HG02938 (cell line): ENCODE results near the gene C9orf43.
"Not testable (repeated sequence)": the region's sequence is repeated elsewhere in the genome, so short reads cannot be mapped to it uniquely, and the experiment has no call there.

ENCODE experiments used
- ATAC-seq: cut with Tn5 transposase; IDR thresholded peaks from one replicate; pipeline ENCODE4 v1.9.1; 2021; ENCODE audit warnings: mild to moderate bottlenecking, moderate library complexity; ENCODE audit not compliant: unreplicated experiment

The C9orf43 gene

DNA sequence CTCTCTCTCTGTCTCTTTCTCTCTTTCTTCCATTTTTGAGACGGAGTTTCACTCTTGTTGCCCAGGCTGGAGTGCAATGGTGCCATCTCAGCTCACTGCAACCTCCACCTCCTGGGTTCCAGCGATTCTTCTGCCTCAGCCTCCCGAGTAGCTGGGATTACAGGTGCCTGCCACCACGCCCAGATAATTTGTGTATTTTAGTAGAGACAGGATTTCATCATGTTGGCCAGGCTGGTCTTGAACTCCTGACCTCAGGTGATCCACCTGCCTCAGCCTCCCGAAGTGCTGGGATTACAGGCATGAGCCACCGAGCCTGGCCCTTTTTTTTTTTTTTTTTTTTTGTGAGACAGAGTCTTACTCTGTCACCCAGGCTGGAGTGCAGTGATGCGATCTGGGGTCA is 29.1 kb upstream of the C9orf43 start:
- ATAC-seq, result not testable (repeated sequence)

DNA sequence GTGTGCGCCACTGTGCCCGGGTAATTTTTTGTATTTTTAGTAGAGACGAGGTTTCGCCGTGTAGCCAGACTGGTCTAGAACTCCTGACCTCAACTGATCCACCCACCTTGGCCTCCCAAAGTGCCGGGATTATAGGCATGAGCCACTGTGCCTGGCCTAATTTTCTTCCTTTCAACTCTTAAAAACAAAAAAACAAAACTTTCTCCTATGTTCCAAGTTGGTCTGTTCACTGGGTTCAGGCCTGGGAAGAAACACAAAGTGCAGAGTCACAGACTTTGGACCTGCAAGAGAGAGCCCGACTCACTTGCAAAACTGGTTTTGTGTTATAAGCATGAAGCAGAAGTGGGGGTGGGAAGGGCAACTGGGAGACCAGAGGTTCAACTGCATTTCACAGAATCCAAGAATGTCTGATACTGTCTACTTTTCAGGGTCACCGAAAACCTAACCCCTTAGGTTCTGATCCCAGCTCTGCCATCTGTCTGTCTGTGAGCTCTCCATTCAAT is 28.6 kb upstream of the C9orf43 start:
- no peak for ATAC-seq

GRCh38 chr9:113386571-113387393 is 23.8 kb upstream of the C9orf43 start:
- ATAC-seq, result no peak

DNA sequence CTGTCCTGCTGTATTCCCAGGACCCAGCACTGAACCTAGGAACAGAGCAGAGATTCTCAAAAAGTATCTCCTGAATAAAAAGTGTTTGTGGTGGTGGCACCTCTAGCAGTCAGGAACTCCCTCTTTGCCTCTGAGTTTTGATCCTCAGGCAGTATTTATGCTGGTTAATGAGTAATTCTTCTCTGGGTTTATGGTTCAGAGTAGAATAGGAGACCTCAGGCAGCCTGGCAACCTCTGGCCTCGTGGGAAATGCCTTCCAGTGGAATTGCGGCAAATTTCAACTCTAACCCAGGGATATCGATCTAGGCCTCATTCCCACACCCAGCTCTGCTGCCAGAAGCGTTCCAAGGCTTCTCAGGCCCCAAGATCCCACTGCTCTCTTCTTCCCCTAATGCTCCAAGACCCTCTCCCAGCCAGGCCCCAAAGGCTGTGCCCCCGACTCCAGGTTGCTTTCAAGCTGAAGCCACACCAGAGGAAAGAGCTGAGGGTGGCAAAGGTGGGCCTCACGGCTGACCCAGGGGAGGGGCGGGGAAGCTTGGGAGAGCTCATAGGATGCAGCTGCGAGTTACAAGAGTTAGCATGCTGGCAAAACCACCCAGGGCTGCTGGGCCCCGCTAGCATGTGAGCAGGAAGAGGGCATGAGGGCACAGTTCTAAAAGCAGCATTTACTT is 22.9 kb upstream of the C9orf43 start:
- no peak for ATAC-seq

DNA sequence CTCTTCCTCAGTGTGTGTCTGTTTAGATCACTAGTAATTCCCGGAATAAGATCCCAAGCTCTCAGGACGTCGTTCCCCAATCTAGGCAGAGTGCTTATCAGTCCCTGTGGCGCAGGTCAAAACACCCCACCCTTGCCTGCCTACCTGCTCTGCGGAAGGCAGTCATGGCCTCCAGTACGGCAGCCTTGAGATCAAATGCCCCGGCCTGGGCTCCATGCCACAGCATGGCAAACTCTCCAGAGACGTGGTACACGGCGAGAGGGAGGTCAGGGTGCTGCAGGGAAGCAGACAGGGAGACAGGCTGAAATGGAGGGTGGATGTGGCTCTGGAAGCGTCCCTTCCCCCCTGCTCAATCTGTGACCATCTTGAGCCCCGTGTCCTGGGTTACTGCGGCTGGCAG is 21.7 kb upstream of the C9orf43 start:
- no peak for ATAC-seq

GRCh38 chr9:113389451-113389850 is 21.1 kb upstream of the C9orf43 start:
- ATAC-seq, result no peak

DNA sequence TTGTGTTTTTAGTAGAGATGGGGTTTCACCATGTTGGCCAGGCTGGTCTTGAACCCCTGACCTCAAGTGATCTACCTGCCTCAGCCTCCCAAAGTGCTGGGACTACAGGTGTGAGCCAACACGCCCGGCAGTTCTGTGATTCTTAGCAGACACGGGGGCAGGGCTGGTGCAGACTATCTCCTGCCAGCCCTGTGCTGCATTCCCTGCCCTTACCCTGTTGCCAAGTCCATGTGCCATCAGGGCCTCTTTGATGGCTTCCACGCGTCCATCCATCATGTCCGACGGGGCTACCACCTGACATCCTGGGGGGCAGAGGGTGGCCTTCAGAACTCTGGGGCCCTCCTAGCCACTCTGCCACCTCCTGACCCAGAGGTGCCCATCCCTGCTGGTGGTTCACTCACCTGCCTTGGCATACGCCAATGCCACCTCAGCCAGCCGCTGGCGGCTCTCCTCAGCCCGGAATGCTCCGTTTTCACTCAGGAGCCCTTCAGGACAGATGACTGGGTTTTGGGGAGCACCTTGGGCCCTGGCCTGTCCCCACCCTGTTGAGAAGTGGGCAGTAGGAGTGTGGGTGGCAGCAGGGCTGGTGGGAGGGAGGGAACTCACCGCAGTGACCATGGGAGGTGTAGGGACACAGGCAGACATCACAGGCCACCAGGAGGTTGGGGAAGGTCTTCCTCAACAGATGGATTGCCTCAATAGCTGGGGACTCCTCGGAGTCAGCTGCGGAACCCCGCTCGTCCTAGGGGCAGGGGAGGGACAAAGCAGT is 20.2 kb upstream of the C9orf43 start:
- ATAC-seq, result no peak

DNA sequence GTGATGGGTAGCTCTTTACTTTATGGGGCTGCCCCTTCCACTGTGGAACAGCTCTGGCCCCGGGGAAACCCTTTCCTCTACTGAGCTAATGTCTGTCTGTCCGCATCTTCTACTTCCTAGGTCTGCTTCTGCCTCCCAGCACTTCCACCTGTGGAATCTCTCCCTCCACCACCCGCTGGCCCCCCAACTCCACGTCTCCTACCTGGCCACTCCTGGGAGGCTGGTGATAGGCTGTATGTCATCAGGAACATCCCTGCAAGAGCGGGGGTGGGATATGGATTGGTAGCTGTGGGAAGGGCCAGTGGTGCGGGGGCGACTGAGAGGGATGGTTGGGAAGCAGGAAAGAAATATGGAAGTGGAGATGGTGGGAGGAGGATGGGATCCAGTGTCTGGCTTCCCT is 18.6 kb upstream of the C9orf43 start:
- no peak for ATAC-seq

DNA sequence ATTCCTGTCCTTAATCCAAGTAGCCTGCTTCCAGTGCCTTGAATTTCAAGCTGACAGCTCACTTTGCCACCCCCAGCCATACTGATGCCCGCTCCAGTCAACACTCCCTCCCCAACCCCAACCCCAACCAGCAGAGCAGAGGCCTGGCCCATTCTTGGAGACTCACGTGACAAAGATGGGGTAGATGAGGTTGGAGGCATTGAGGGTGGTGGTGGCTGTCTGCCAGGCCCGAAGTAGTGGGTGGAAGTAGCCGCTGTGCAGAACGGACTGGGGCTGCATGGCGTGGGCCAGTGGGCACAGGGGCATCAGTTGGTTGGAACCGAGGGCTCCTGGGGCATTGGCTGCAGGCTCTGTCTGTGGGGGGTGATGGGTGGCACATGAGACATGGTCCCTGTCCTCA is 17.3 kb upstream of the C9orf43 start:
- no peak for ATAC-seq

DNA sequence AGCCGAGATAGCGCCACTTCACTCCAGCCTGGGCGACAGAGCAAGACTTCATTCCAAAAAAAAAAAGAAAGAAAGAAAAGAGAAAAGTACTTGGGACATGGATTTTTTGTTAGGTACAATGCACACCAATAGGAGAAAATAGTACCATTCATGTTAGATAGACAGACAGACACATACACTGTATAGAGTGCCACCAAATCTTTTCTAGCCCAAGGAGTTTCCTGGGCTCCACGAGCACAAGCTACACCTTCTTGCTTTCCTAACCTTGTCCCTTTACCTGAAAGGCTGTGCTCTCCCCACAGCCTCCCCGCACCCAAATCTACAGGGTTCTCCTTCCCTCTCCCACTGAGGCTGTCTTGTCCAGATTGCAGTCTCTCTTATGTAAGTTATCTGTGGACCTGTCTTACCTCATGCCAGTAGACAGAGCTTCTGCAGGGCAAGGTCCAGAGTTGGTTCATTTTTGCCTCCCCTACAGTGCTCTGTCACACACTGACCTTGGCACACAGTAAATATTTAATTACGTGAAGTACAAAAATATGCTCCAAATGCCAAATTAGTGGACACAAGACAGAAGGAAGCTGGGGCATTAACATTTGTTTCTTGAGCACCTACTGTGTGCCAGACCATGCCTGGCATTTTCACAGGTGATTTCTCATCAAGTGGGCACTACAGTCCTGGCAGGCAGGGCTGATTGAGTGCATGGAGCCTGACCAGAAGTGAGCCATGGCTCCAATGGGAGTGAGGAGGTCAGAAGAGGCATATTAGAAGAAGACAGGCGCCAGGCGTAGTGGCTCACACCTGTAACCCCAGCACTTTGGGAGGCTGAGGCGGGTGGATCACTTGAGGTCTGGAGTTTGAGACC is 15.3 kb upstream of the C9orf43 start:
- ATAC-seq, result no peak

DNA sequence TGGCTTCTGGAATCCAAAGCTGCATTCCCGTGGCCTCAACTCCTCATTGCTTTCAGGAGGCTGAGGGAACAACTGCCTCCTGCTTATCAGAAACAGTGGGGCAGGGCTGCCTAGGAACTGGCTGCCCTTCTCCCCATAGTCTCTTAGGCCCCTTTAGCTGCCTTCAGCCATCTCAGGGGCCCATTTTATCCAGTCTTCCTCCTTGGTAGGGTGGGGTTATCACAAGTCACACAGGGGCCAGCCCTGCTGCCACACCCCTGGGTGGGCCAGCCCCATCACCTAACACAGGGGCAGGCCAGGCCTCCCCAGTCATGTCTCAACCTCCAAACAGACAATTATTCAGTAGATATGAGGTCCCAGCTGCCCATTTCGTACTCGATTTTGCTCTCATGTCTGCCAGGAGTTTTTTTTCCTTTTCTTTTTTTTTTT is 13.3 kb upstream of the C9orf43 start:
- ATAC-seq, result no peak

DNA sequence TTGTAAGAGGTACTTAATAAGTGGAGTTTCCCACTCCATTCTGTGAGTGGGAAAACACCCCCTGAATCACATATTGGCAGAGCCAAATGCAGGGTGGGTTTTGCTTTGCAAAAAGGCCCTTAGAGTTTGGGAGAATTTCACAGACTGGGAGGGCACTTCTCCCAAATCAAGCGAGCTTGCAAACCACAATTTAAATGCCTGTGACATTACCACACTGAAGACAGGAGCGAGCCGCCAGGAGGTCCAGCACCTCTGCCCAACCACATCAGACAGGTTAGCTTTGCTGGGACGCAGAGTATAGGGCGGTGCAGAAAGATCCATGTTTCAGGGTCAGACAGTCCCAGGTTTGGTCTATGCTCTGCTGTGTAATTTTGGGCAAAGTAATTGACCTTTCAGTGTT is 11.8 kb upstream of the C9orf43 start:
- ATAC-seq, result no peak

DNA sequence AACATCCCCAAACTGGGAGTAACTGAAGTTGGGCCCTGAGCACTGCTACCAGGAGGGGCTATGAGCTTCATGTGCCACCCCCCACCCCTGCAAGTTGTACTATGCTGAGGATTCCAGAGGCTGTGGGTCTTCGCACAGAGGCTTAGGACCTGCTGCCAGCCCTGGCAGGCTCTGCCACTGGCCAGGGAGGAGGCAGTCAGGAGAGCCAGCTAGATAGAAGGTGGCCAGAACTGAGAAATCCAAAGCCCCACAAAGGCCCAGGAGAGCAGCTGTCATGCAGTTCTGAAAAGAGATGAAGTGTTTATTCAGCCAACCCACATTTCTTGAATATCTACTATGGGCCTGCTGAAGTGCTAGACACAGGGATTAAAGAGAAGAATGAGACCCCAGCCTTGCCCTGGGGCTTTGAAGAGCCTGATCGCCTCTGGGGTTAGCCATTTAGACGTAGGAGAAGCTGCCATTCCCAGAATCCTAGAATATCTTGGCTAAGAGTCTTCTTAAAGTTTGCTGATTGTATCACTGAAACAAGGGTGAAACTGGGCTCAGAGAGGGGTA is 10.8 kb upstream of the C9orf43 start:
- no peak for ATAC-seq

- ATAC-seq, result peak; percentile 96
Observed at GRCh38 chr9:113401027-113401792, 9.3 kb upstream of the C9orf43 start, which contains the start of gene ALAD. Gene ALAD, minus strand, starts transcription at chr9:113401284. Its CDS starts 7,725 bp downstream, at chr9:113393559.

- ATAC-seq, result no peak
Observed at GRCh38 chr9:113403646-113404045, 6.9 kb upstream of the C9orf43 start.

DNA sequence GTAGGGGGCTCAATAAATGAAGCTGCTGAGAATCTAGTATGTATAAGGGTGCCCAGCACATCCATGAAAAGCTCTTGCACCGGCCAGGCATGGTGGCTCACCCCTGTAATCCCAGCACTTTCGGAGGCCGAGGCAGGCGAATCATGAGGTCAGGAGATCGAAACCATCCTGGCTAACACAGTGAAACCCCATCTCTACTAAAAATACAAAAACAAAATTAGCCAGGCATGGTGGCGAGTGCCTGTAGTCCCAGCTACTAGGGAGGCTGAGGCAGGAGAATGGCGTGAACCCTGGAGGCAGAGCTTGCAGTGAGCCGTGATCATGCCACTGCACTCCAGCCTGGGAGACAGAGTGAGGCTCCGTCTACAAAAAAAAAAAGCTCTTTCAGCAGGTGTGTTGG is 4.2 kb upstream of the C9orf43 start:
- not testable (repeated sequence) for ATAC-seq

GRCh38 chr9:113406873-113407511 is 3.6 kb upstream of the C9orf43 start:
- not testable (repeated sequence) for ATAC-seq

DNA sequence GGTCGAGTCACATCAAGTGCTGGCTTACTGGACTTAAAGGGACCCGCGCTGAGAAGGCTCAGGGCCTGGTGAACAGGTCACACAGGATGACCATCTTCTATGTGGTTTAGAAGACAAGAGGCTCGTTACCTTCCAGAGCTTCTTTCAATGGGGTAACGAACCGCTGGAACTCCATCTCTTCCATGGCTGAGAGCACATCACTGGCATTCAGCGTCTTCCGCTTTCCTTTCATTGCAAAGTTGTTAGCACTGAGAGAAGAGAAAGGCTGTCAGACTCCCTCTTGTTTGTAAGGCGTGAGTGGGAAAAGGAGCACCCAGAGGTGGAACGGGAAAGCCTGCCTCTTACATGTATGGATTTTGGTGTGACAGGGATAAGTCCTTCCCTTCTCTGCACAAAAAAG is 1.1 kb upstream of the C9orf43 start:
- ATAC-seq, result no peak

DNA sequence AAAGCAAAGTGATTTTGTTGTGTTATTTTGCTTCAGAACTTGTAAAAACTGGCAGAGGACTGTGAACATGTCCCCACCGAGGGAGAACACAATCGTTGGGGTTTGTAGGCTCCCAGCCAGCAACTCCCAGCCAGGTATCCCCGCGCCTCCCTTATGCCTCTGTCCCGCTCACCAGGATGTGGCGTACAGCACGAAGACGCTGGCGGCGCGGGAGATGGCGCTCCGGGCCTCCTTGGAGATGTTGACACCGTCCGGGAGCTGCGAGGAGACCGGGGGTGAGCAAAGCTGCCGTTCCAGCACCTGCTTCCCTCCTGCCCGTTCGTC is 702 bp upstream of the C9orf43 start:
- ATAC-seq, result peak; percentile 12
